Measurements from ENCODE around the gene FAIM2.

FAIM2 gene

DNA sequence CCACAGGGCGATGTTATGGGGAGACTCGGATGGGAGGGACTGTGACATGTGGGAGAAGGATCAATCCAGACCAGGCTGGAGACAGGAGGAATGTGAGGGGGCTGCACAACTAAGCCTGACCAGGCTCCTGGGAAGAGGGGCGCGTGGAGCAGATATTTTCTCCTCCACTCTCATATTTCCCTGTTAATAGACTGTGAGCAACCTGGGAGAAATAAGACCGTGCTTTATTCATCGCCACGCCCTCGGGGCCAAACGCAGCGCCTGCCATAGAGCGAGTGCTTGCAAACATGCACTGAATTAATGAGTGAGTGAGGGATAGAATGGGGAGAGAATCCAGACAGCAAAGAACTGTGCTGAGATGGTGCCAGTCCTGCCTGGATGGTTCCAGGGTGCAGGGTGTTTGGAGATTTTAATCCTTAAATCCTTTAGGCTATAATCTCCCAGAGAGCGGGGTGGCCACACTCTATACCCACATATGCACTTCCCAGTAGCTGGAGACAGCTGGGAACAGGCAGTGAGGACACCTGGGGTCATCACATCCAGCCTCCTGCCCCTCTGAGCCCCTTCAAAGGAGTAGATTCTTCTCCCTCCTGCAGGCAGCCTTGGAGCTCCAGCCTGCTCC, 13.6 kb upstream of the FAIM2 start:
- DNase-seq, result no peak

- no peak for DNase-seq
Measured at GRCh38 chr12:49916129-49916919, 12.6 kb upstream of the FAIM2 start.

DNA sequence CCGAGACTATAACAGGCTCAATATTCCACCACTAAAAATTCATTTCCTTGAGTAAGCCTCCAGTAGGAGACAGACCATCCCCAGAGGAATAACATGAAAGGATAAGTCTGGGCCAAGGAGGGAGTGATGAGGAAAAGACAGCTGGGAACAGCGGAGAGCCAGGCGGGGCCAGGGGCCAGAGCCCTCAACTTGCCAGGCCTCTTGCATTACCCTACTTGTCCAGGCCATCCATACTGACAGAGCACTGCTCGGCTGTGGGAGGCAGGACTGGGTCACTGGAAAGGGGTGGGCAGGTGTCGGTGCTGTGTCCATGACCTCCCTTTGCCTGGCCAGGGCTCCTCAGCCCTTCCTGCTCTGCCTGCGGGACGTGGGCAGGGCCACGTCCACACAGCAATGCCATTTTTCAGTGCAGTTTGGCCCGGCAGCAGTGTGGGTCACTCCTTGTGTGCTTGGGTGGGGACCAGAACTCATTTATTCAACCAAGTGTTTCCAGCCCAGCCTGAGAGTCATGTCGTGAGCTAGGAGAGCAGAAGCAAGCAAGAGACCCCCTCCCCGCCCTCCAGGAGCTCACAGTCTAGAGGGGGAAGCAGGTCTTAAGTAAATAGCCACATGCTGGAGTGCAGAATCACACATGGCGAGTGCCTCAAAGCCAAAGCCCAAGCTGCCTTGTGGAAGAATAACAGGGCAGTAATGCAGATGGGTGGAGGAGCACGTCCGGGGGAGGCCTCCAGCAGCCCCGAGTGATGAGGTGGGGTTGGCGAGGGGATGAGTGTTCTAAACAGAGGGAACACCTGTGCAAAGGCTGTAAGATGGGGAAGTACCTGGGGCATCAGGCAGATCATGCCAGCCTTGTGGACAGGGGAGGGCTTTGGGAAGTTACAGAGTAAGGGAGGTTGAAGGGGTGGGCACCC, 8.9 kb upstream of the FAIM2 start:
- no peak for DNase-seq

GRCh38 chr12:49911213-49911605, 7.5 kb upstream of the FAIM2 start:
- no peak for DNase-seq

- no peak for DNase-seq
Measured at GRCh38 chr12:49910331-49911212, 6.9 kb upstream of the FAIM2 start.

GRCh38 chr12:49909826-49910225, 6.1 kb upstream of the FAIM2 start:
- no peak for DNase-seq

DNA sequence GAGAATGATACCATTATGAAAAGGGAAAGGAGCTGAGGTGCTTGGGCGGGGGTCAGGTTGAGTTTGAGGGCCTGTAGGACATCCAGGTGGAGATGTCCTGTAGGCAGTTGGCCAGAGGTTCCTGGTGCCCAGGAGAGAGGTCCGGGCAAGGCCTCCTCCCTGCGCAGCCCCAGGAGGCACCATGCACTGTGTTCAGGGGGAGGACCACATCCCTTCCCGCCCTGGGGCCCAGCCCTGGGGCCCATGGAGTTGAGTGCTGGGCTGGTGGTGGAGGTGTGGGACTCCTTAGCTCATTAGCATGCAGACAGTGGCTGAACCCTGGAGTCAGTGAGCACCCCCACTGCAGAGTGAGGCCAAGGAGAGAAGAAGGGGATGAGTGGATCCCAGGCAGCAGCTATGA, 5.7 kb upstream of the FAIM2 start:
- no peak for DNase-seq

DNA sequence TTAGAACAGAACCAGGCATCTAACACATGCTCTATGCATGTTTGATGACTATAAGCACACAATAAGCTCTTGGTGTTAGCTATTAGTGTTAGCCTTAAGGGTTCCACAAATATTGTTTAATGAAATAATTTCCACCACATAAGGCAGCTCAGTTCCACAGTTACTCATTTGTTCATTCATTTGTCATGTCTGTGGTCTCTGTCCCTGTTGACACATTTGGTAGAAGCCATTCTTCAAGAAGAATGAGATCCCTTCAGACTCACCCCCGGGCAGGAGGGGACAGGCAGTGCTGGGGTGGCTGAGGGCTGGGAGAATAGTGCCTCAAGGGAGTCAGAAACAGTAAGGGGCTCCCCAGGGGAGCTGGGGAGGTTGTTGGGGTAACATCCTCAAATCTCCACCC, 3.7 kb upstream of the FAIM2 start:
- no peak for DNase-seq

DNA sequence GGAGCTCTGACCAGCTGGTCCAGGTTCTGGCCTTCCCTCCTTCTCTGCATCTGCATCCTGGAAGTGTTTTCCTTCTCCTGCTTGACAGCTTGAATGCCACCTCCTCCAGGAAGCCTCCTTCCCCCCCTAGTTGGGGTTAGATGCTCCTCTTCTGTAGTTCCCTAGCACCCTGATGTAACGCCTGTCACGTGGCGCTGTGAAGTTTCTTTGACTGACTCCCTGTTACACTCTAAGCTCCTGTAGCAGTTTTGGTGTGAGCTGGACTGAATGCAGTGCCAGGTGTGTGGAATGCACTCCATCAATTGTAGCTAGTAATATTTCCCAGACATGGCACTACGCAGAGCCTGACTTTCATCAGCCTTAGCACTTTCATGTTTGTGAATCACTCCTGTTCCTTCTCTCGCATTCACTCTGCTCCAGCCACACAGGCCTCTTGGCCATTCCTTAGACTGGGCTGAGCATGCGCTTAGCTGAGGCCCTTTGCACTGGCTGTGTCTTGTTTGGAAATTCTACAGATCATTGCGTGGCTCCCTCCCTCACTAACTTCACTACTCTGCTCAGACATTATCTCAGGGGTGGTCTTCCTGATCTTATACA, 2.1 kb upstream of the FAIM2 start:
- DNase-seq, result no peak

DNA sequence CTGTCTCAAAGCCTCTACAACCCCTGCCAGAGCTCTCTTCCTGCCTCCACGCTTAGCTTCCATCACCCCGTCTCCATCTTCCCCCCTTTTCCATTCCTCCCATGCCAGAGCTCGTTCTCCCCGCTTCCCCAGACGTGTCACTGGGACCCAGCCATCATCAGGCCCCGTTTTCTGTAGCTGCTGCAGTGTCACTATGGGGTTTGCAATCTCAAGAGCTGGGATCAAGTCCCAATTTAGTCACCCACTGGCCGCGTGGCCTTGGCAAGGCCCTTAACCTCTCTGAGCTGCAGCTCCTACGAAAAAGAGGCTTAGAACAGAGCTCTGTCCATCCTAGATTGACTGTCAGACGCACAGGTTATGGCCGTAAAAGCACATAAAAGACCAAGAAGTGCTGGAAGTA, 901 bp upstream of the FAIM2 start:
- DNase-seq, result no peak

DNA sequence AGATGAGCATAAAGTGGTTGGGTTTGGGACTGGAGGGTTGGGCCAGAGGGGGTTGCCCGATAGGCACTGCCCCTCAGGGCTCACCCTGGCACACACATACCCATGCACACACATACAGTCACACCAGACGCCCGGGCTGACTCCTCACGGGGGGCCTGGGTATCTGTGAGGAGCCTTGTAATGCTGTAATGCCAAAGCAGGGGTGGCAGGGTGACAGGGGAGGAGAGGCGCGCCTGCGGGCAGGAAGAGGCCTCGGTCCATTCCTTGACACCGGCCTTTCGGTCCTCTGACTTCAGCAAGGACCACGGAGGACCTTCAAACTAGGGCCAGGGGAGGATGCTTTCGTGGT, 375 bp downstream of the FAIM2 start:
- DNase-seq, result no peak

DNA sequence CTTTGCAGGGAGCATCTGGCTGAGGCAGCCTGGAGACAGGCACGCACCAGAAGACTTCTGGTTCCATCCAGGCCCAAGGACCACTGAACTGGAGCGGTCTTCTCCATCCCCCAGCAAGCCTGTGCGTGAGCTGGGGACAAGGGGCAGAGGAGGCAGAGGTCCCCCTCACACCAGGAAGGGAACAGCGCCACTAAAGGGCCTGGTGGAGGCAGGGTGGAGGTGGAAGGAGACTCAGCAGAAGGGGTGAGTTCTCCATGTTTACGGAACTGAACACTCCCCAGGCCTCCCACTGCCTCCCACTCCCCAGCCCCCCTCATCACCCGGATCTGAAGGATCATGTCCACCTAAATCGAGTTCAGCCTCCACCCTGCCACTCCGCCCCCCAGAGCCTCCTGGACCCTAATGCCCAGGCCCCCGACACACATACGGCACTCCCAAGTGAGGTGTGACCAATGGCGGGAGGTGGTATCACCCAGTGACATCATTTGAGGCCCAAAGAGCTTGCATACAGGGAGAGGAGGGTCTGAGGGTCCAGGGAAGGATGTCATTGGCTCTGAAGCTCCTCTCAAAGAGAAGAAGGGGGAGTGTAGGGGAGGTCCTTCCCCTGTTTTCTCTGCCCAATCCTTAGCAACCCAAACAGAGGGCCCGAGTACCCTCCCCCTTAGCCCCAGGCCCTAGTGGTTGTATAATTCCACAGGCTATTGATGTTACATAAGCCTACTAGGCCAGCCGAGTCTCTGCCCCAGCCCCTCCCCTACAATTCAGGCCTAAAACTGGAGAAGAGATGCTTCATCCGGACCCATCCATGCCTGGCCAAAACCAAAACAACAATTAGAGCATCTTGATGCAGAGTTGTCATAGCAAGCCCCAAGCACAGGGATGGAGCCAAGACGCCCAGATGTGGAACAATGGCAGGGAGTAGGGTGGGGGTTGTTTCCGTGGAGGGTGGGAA, 1.0 kb downstream of the FAIM2 start:
- DNase-seq, result no peak

DNA sequence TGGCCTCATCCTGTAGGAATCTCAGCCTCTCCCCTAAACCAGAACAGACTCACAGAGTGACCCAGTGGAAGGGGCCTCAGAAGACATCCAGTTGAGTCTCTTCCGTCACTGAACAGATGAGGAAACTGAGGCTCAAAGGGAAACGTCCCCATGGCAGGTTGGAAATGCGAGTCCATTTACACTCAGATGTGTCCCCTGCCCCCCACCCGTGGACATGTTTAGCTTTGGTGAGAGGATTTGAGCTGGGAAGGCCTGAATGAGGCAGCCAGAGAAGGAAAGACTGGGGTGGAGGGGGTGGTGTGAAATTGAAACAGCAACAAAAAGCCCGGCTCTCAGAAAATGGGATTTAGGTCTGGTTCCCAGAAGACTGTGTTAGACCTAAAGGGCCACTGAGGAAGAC, 1.7 kb downstream of the FAIM2 start:
- no peak for DNase-seq

DNA sequence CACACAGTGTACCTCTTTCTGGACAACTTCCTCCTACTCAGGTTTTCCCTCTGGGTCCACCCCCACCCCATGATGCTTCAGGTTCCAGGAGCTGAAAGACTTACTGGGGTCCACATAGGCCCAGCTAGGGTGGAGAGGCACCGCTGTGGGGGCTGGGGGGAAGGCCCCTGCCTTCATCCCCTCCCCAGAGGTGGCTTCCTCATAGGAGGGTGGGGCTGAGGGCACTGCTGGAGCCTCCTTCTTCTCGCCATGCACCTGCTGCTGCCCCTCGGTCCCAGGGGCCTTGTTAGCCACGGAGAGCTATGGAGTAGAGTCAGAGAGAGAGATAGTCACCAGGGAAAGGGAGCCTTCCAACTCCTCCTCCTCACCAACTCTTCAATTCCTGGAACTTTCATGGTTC, 2.7 kb downstream of the FAIM2 start:
- no peak for DNase-seq

DNA sequence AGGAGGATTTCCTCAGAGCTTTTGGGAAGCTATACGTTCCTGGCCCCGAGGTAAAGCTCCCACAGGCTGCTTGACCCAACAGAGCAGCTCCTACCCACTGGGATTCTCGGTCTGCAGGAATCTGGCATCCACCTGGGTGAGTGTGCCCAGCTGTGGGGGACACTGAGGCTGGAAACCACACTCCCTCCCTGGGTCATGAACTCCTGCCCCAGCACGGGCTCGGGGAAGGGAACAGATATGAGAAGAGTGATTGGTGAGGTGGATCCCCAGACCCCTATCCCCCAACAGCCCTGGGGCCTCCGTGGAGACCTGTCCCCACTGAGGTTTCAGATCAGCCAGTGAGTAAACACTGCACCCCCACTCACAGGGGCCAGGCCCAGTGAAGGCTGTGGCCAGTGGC, 3.3 kb downstream of the FAIM2 start:
- DNase-seq, result no peak

- no peak for DNase-seq
Measured at GRCh38 chr12:49899921-49900320, 3.8 kb downstream of the FAIM2 start.

- DNase-seq, result no peak
Measured at GRCh38 chr12:49899286-49899843, 4.3 kb downstream of the FAIM2 start.

- no peak for DNase-seq
Measured at GRCh38 chr12:49897276-49897675, 6.4 kb downstream of the FAIM2 start.

DNA sequence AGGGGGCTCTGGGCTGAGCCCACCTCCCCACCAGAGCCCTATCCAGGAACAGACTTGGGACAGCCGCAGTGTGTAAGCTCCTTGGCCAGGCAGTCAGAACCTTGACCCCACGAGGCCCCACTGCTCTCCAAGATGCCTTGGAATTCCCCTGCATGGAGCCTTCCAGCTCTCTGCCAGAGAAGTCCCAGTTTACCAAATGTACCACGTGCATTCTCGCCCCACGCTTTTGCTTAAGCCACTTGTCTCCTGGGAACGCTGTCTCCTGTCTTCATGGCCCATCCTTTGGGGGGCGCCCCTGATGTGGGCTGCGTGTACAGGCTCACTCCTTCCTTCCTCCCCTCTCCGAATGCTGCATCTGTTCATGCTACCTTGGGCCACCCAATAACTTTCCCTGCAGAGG, 7.9 kb downstream of the FAIM2 start:
- DNase-seq, result no peak

GRCh38 chr12:49894751-49895148, 8.9 kb downstream of the FAIM2 start:
- no peak for DNase-seq

Measured in amniotic stem cell (primary cell).